DOHH2 (cell line): ENCODE measurements around the gene SLC8B1.

Experiments used
- EZH2phosphoT487 ChIP-seq: fragments of 200-600 bp; sonication (generic); IDR thresholded peaks from 2 replicates; pipeline ENCODE4 v1.6.1; 2017; ENCODE audit warnings: borderline replicate concordance, mild to moderate bottlenecking, antibody characterized with exemption, low read length, moderate library complexity, mixed read lengths
- TF ChIP-seq, protein P1 (sequence below): fragments of 200-600 bp; sonication (generic); IDR thresholded peaks from one replicate; pipeline ENCODE4 v1.5.1; 2014; ENCODE audit warnings: antibody characterized with exemption, mild to moderate bottlenecking, low read depth, low read length; ENCODE audit not compliant: poor library complexity, severe bottlenecking

DNA sequence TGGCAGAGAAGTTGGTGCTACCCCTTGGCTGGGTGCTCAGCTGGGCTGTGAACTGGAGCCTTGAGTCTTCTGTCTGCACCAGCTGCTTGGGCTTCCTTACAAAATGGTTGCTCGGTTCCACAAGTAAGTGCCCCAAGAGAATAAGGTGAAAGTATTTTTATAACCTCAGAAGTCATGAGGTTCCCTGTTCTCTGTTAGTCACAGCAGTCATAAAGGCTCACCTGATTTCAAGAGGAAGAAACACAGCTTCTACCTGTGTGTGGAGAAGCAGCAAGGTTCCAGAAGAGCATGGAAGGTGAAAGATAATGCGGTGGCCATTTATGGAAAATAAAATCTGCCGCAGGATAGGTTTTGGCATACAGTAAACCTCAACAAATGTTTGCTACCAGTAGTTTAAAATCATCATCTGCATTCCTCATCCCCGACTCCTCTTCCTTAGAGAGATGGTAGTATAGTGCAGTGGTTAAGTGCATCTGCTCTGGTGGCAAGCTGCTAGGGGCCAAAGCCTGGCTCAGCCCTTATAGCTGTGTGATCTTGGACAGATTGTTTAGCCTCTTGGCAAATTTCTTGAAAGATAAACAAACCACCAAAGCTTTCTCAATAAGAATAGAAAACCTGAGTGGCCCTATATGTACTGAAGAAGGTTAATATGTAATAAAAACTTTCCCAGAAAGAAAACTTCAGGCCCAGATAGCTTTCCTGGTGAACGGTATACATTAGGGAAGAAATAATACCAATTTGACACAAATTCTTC is 81.2 kb downstream of the SLC8B1 start:
- TF ChIP-seq, protein P1, sequence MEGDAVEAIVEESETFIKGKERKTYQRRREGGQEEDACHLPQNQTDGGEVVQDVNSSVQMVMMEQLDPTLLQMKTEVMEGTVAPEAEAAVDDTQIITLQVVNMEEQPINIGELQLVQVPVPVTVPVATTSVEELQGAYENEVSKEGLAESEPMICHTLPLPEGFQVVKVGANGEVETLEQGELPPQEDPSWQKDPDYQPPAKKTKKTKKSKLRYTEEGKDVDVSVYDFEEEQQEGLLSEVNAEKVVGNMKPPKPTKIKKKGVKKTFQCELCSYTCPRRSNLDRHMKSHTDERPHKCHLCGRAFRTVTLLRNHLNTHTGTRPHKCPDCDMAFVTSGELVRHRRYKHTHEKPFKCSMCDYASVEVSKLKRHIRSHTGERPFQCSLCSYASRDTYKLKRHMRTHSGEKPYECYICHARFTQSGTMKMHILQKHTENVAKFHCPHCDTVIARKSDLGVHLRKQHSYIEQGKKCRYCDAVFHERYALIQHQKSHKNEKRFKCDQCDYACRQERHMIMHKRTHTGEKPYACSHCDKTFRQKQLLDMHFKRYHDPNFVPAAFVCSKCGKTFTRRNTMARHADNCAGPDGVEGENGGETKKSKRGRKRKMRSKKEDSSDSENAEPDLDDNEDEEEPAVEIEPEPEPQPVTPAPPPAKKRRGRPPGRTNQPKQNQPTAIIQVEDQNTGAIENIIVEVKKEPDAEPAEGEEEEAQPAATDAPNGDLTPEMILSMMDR = no peak
- no peak for TF ChIP-seq EZH2phosphoT487
